ENCODE measurements around the gene C2orf49.

DNA sequence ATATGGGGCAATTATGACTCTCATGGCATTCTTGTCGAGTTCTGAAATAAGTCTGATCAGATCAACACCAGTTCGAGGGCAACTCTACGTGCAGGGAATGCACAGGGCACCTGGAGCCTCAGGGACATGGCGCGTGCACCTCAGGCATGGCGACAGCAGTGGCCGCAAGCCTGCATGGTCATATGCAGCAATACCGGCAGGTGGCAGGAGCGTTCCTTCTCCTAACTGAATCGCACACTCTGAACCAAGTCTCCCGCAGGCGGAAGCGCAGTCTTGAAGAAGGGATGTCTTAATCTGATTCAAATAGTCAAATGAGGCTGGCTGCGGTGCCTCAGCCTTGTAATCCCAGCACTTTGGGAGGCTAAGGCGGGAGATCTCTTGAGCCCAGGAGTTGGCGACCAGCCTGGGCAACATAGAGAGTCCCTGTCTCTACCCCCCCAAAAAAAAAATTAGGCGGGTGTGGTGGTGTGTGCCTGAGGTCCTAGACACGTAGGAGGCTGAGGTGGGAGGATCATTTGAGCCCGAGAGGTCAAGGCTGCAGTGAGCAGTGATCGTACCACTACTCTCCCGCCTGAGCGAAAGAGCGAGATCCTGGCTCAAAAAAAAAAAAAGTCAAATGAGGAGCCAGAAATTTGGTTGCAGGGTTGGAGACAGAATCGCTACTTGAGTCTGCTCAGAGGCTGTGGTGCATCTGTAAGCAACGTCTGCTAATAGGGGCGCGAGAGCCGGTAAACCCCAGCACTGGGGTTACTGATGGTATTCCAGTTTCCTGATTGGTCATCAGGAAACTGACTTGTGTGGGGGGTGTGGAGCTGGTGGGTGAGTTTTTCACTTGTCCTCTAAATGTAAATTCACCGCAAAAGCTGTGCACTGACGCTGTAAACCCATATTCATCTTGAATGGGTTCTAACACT lies 32.7 kb downstream of the C2orf49 start:
- TF ChIP-seq, protein P1, sequence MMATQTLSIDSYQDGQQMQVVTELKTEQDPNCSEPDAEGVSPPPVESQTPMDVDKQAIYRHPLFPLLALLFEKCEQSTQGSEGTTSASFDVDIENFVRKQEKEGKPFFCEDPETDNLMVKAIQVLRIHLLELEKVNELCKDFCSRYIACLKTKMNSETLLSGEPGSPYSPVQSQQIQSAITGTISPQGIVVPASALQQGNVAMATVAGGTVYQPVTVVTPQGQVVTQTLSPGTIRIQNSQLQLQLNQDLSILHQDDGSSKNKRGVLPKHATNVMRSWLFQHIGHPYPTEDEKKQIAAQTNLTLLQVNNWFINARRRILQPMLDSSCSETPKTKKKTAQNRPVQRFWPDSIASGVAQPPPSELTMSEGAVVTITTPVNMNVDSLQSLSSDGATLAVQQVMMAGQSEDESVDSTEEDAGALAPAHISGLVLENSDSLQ (IDR thresholded peaks at IDR 0.05), result no peak
- TF ChIP-seq ARNT (IDR thresholded peaks at IDR 0.05) (no peak), BHLHE40 (IDR thresholded peaks at IDR 0.05; ENCODE audit: borderline replicate concordance) (no peak), FOXK2 (IDR thresholded peaks at IDR 0.05) (no peak), SP1 (IDR thresholded peaks at IDR 0.05) (no peak), L3MBTL2 (conservative IDR thresholded peaks at IDR 0.05) (no peak; the same call in 1 of the 2 replicates), ZNF384 (IDR thresholded peaks at IDR 0.05) (no peak), FOXM1 (IDR thresholded peaks at IDR 0.05; ENCODE audit: borderline replicate concordance) (no peak), TARDBP (IDR thresholded peaks at IDR 0.05) (no peak), SUZ12 (IDR thresholded peaks at IDR 0.05) (no peak), FOXA1 (IDR thresholded peaks at IDR 0.05) (no peak), NFRKB (IDR thresholded peaks at IDR 0.05) (no peak)

All from HEK293T (cell line).